Fibroblast of skin of abdomen (primary cell): Measurements from ENCODE around the gene RHO.
A peak's percentile ranks its signal among the peaks of the same experiment; 100 is the strongest.

ENCODE experiments used
- DNase-seq: peaks from one replicate; pipeline ENCODE4 v3.0.0-alpha.2; 2013

The RHO gene

DNA sequence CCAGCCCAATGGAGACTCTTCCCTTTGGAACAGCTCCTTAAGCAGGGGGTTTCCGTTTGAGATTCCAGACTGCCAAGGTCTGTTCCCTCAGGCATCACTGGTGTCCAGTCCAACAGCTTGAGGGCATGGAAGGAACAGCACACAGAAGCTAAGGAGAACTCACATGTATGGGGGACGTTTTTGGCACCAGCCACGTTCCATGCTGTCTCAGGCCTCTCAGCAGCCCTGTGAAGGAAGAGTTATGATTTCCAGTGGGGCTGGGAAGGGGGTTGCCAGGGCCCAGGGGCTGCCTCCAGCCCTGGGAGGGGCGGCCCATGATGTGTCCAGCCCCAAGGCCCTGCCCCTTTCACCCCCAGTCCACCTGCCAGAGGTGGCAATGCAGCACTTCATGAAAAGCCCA is 7.5 kb upstream of the RHO start:
- no peak for DNase-seq

DNA sequence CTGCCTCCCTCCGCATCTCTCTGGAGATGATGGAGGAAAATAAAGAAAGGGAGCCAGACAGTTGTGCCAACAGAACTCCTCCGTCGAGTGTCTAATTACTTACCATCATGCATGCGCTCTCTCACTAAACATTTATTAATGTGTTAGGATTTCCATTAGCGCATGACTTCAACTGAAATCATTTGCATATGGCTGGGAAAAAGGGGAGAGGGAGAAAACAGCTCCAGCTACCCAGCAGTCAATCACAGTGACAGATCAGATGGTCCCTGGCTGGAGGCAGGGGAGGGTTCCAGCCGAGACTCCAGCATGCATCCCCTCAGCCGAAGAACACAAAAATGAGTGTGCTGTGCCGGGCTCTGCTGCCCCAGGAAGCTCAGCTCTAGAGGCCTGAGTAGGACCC is 6.8 kb upstream of the RHO start:
- no peak for DNase-seq

DNA sequence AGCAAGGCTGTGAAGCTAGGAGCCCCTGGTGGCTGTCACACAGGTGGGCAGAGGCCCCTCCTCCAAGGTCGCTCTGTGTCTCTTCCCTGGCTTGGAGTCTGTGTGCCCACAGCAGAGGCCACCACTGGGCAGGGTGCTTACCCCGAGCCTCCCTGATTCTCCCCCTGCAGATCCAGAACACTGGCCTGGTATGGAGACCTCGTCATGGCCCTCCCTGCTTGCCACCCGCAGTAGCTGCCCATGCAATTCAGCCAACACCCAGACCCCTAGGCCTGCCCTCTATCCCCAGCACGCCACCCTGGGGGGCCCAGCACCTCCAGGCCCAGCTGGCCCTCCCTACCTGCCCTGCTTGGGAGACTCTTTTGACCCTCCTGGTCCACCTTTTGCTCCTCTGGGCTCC is 5.5 kb upstream of the RHO start:
- DNase-seq: no peak

DNA sequence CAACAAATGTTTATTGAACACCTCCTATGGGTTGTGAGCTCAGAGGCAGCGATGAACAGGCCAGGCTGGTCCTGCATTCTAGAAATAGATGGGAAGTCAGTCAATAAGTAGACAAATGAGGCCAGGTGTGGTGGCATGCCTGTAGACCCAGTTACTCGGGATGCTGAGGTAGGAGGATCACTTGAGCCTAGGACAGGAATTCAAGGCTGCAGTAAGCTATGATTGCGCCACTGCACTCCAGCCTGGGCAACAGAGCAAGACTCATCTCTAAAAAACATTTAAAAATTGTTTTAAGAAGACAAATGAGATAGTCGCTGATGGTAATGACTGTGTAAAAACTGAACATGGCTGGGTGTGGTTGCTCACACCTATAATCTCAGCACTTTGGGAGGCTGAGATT is 4.4 kb upstream of the RHO start:
- no peak for DNase-seq

DNA sequence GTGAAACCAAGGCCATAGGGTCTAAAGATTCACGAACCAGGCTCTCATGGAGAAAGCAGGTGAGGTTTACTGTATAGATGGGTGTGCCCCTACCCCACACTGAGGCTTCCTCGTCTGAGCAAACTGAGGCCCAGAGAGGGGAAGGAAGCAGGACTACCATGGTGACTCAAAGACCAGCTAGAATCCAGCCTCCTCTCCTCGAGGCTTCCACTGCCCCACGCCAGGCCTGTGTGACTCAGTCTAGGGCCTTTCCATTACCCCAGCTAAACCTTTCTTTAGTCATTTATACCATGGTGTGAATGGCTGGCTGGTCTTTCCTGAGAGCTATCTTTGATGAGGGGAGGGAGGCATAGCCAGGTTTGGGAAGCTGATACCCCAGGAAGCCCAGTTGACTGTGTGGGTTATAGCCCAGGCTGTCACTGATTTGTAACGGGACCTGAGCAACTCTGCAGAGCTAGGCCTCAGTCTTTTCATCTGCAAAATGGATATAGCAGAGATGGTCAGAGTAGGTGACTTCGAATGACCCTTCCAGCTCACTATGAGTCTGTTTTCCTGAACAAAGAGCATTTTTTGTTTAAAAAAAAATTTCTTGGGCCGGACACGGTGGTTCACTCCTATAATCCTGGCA is 3.0 kb upstream of the RHO start:
- peak; percentile 37 for DNase-seq

DNA sequence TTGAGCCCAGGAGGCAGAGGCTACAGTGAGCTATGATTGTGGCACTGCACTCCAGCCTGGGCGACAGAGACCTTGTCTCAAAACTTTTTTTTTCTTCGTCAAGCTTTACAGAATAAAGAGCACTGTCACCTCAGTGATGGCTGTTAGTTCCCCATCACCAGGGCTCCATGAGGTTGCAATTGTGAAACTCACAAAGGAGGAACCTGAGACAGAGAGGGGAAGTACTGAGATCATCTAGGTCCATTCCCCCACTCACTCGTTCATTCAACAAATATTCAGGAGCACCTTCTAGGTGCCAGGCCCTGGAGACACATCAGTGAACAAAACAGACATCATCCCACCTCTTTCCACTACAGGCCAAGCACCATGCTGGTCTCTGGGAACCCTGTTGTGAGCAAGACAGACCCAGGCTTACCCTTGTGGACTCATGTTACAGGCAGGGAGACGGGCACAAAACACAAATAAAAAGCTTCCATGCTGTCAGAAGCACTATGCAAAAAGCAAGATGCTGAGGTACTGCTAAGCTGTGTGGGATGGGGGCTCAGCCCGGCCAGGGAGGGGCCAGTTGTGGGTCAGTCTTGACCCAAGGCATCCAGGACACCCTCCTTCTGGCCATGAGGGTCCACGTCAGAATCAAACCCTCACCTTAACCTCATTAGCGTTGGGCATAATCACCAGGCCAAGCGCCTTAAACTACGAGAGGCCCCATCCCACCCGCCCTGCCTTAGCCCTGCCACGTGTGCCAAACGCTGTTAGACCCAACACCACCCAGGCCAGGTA is 2.1 kb upstream of the RHO start:
- DNase-seq: no peak

DNA sequence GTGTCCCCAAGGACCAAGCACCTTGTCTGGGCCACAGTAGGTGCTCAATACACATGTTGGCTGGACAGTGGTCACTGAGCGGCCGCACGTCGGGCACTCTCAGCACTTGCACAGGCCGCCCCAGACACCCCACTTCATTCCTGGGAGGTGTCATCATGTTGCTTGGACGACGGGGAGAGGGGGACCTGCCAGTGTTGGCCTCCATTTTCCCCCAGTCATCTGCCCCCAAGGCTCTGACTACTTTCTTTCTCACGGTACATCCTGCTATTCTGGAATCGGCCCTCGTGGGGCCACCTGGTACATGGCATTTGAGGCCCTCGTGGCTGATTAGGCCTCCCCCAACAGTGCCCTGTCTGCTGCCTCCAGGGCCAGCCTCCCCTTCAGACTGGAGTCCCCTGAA is 1.2 kb upstream of the RHO start:
- DNase-seq: no peak

DNA sequence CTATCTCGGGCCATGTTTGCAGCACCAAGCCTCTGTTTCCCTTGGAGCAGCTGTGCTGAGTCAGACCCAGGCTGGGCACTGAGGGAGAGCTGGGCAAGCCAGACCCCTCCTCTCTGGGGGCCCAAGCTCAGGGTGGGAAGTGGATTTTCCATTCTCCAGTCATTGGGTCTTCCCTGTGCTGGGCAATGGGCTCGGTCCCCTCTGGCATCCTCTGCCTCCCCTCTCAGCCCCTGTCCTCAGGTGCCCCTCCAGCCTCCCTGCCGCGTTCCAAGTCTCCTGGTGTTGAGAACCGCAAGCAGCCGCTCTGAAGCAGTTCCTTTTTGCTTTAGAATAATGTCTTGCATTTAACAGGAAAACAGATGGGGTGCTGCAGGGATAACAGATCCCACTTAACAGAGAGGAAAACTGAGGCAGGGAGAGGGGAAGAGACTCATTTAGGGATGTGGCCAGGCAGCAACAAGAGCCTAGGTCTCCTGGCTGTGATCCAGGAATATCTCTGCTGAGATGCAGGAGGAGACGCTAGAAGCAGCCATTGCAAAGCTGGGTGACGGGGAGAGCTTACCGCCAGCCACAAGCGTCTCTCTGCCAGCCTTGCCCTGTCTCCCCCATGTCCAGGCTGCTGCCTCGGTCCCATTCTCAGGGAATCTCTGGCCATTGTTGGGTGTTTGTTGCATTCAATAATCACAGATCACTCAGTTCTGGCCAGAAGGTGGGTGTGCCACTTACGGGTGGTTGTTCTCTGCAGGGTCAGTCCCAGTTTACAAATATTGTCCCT is 1.2 kb downstream of the RHO start:
- no peak for DNase-seq

DNA sequence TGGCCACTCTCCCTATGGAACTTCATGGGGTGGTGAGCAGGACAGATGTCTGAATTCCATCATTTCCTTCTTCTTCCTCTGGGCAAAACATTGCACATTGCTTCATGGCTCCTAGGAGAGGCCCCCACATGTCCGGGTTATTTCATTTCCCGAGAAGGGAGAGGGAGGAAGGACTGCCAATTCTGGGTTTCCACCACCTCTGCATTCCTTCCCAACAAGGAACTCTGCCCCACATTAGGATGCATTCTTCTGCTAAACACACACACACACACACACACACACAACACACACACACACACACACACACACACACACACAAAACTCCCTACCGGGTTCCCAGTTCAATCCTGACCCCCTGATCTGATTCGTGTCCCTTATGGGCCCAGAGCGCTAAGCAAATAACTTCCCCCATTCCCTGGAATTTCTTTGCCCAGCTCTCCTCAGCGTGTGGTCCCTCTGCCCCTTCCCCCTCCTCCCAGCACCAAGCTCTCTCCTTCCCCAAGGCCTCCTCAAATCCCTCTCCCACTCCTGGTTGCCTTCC is 1.9 kb downstream of the RHO start:
- DNase-seq: peak; percentile 85

DNA sequence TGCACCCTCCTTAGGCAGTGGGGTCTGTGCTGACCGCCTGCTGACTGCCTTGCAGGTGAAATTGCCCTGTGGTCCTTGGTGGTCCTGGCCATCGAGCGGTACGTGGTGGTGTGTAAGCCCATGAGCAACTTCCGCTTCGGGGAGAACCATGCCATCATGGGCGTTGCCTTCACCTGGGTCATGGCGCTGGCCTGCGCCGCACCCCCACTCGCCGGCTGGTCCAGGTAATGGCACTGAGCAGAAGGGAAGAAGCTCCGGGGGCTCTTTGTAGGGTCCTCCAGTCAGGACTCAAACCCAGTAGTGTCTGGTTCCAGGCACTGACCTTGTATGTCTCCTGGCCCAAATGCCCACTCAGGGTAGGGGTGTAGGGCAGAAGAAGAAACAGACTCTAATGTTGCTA is 2.4 kb downstream of the RHO start:
- DNase-seq: no peak

DNA sequence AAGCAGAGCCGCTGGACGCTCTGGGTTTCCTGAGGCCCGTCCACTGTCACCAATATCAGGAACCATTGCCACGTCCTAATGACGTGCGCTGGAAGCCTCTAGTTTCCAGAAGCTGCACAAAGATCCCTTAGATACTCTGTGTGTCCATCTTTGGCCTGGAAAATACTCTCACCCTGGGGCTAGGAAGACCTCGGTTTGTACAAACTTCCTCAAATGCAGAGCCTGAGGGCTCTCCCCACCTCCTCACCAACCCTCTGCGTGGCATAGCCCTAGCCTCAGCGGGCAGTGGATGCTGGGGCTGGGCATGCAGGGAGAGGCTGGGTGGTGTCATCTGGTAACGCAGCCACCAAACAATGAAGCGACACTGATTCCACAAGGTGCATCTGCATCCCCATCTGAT is 3.3 kb downstream of the RHO start:
- DNase-seq: no peak

DNA sequence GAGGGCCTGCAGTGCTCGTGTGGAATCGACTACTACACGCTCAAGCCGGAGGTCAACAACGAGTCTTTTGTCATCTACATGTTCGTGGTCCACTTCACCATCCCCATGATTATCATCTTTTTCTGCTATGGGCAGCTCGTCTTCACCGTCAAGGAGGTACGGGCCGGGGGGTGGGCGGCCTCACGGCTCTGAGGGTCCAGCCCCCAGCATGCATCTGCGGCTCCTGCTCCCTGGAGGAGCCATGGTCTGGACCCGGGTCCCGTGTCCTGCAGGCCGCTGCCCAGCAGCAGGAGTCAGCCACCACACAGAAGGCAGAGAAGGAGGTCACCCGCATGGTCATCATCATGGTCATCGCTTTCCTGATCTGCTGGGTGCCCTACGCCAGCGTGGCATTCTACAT is 3.8 kb downstream of the RHO start:
- DNase-seq: no peak

DNA sequence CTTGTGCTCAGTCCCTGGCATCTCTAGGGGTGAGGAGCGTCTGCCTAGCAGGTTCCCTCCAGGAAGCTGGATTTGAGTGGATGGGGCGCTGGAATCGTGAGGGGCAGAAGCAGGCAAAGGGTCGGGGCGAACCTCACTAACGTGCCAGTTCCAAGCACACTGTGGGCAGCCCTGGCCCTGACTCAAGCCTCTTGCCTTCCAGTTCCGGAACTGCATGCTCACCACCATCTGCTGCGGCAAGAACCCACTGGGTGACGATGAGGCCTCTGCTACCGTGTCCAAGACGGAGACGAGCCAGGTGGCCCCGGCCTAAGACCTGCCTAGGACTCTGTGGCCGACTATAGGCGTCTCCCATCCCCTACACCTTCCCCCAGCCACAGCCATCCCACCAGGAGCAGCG is 5.0 kb downstream of the RHO start:
- DNase-seq: no peak

DNA sequence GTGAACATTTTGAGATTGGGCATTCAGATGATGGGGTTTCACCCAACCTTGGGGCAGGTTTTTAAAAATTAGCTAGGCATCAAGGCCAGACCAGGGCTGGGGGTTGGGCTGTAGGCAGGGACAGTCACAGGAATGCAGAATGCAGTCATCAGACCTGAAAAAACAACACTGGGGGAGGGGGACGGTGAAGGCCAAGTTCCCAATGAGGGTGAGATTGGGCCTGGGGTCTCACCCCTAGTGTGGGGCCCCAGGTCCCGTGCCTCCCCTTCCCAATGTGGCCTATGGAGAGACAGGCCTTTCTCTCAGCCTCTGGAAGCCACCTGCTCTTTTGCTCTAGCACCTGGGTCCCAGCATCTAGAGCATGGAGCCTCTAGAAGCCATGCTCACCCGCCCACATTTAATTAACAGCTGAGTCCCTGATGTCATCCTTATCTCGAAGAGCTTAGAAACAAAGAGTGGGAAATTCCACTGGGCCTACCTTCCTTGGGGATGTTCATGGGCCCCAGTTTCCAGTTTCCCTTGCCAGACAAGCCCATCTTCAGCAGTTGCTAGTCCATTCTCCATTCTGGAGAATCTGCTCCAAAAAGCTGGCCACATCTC is 6.1 kb downstream of the RHO start:
- no peak for DNase-seq

DNA sequence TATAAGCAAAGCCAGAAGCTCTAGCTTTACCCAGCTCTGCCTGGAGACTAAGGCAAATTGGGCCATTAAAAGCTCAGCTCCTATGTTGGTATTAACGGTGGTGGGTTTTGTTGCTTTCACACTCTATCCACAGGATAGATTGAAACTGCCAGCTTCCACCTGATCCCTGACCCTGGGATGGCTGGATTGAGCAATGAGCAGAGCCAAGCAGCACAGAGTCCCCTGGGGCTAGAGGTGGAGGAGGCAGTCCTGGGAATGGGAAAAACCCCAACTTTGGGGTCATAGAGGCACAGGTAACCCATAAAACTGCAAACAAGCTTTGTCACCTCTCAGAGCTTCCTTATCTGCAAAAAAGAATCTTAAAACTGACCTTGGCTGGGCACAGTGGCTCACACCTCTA is 6.6 kb downstream of the RHO start:
- DNase-seq: no peak

DNA sequence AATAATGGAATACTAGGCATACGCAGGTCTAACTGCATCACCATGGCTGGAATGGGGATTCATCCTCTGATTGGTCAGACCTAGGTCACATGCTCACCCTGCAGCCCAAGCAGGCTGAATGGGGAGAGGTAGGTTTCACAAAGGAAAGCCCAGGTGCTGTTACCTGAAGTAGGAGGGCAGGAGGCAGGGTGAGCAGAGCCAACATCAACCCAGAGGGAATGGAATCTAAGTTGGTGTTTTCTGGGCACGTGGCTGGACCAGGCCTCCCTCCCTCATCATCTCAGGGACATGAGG is 7.9 kb downstream of the RHO start:
- no peak for DNase-seq

DNA sequence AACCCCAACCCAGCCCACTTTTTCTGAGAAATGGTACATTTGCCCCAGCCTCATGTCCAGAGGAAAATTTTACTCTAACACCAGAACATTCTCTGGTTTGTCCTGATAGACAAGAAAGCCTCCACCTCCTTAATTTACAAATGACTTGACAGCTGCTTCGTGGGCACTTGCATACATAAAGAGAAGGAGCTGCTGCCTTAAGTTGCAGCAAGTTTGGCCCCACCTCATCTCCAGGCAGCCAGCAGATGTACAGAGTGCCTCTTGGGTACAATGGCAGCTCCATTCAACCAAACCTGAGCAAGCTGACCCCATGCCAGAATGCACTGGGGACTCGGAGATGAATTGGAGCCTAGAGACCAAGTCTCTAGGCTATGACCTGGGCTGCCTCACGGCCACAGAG is 8.4 kb downstream of the RHO start:
- DNase-seq: no peak

DNA sequence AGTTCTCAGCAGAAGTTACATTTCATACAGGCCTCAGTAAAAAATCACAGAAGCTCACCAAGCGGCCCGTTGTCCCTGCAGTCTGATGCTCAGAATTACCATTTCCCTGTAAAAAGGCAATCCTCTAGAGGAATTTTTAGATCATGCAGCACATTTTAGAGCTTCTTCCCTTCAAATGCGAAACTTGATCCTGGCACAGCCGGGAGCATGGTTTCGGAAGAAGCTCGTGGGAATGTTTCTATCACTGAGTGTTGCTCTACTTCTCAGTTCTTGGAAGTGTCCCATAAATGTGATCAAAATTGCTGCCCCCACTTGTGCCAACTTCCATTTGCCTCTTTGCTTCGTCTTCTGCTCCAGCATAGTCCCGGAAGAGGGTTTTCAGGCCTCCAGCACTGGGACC is 10.8 kb downstream of the RHO start:
- DNase-seq: no peak

DNA sequence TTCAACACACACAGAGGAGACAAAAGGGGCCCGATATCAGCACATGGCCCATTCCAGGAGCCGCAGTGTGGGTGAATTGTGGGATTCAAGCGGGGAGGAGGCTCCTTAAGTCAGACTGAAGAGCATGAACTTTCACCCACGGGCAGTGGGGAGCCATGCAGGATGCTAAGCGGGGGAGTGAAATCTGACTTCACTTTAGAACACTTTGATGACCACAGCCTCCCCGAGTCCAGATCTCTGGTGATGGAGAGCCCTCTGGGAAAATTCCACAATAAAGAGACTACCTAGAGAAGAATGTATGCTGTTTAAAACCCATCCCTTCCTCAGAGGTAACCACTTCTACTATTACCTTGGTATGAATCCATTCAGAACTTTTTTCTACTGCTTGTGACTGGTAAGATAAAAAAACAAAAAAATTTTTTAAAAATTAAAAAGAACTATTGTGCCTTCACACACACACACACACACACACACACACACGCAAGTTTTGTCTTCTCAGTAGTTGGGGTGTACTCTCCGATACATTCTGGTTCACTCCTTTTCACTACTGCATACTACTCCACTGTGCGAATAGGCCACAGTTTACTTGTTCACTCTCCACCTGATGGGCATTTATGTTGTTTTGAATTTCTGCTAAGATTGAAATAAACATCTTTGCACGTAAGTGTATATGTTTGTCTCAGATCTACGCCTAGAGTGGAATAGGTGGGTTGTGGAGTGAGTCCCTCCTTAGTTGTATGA is 12.5 kb downstream of the RHO start:
- DNase-seq: no peak

DNA sequence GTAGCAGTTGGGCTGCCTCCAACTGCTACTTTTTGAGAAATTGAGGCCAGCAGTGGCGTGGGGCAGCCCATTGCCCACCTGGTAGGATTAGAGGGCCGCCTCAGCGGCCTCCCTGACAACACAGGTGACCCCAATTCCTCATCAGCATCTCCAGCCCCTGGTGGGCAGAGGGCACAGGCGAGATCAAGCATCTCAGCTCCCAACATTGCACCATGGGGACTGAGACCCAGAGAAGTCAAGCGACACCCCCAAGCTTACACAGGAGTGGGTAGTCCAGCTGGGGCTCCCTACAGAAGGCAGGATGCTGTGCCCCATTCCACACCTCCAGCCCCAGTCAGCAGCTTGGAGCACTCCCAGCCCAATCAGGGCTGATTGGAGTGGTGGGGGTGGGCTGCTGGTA is 14.3 kb downstream of the RHO start:
- no peak for DNase-seq

DNA sequence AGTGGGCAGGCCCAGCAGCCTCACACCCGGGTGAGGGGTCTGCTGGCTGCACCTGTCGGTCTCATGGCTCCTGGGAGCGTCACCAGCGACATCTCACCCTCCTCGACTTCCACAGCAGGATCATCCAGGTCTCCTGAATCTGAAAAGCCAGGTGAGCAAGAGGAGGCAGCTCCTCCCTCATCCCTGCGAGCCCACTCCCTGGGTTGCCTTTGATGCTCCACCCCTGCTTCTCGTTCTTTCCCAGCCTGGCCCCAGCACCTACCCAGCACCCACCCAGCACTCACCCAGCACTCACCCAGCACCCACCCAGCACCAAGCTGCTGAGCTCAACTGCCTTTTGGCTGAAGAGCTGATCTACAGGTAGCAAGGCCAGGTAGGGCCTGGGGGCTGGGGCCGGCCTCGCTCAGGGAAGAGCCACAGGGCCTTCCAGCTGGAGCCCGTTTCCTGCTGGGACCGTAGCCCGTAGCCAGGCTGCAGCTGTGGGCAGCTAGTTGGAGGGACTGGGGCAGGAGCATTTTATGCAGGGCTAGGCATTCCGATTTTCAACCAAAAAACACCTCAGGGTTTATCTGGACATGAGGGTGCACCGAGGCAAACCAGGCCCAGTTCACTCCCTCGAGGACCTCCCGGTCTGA is 14.8 kb downstream of the RHO start, which contains the start of gene H1-8:
Gene H1-8, plus strand, starts transcription at position 20 of the 635 bp plus-strand sequence. Its CDS starts 44 bp downstream, at position 64.
- no peak for DNase-seq

DNA sequence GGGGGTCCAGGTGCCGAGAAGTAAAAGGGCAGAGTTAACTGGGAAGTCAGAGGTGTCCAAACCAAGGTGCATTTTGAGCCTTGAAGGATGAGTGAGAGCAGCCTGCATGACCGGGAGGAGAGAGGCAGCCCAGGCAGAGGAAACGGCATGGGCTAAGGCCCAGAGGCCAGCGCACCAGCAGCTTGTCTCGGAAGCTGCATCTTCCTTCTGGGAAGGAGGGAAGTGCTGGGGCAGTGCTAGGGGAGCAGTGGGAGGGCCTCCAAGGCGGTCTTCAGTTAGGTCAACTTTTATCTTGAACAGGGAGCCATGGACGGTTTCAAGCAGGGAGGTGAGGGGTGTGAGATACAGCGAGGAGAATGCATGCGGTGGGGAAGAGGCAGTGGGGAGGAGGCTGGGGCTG is 15.6 kb downstream of the RHO start:
- DNase-seq: no peak
